ENCODE results near the gene EDEM3. TPM values are rescaled to one million over a fixed set of nuclear protein-coding genes. Genes with fewer than 3 reads are reported as not detected.

EDEM3 gene
- total and polyA plus RNA-seq, 4 donors: 11.7 to 53.8 (median 23.7) TPM

GRCh38 chr1:184745929-184746638 is 8.6 kb downstream of the EDEM3 start:
- no peak for TF ChIP-seq FOXA2 (IDR thresholded peaks at IDR 0.05)
- TF ChIP-seq SP1 (IDR thresholded peaks at IDR 0.05): peak; percentile 18
- TF ChIP-seq RXRA (IDR thresholded peaks at IDR 0.05): peak; percentile 32 to 57
- no peak for TF ChIP-seq JUND (IDR thresholded peaks at IDR 0.05)
- TF ChIP-seq ATF3 (IDR thresholded peaks at IDR 0.05): peak; percentile 20
- peaks cover 3 to 16% (median 11%) of the 10 kb centered on the region in 4 donors for H3K4me1 ChIP-seq (ENCODE audit: control insufficient read depth in 4 of 4, insufficient read depth in 4 of 4, low read length in 3 of 4)
- DNase-seq (ENCODE audit: low spot score): no peak
- H3K9ac ChIP-seq (ENCODE audit: low read depth in 1 of 2, low read length in 2 of 2): no peak overlapping the region
- no peak overlapping the region for H3K27ac ChIP-seq (ENCODE audit: low read depth in 1 of 2, low read length in 2 of 2)
- H3K9me3 ChIP-seq (ENCODE audit: control insufficient read depth in 4 of 4, low read length in 3 of 4): no peaks in the 10 kb centered on the region
- WGBS: 30% methylated on average over 4 of the region's 4 CpGs
- peaks cover 0 to 2% (median 0%) of the 10 kb centered on the region in 4 donors for H3K36me3 ChIP-seq (ENCODE audit: control insufficient read depth in 4 of 4, insufficient read depth in 3 of 4, low read depth in 1 of 4, low read length in 3 of 4)
- H3K4me3 ChIP-seq (ENCODE audit: low read depth in 1 of 3, low read length in 3 of 3): no peak overlapping the region
- no peaks in the 10 kb centered on the region for H3K27me3 ChIP-seq (ENCODE audit: control insufficient read depth in 4 of 4, insufficient read depth in 4 of 4, low read length in 3 of 4)

DNA sequence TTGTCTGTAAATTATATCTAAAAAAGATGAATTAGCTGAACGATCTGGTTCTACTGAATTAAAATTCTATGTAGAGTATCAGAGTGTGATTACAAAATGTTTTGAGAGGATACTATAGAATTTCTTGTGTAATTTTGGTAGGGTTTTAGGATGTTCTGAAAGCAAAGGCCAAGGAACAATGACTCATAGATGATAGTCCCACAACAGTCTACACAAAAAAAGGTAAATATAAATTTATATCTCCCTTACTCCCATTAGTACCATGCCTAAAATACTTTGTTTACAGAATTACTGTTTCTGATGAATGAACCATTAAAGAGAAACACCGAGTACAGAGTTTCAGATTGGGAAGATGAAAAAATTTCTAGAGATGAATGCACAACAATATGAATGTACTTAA is 9.5 kb downstream of the EDEM3 start:
- no peak overlapping the region for H3K4me3 ChIP-seq (ENCODE audit: low read depth in 1 of 3, low read length in 3 of 3)
- TF ChIP-seq HNF4A (conservative IDR thresholded peaks at IDR 0.05) (no peak), EGR1 (IDR thresholded peaks at IDR 0.05; ENCODE audit: low read depth in 2 of 2) (no peak), HNF4G (IDR thresholded peaks at IDR 0.05) (no peak), SP1 (IDR thresholded peaks at IDR 0.05) (no peak), RXRA (IDR thresholded peaks at IDR 0.05) (no peak), GABPA (IDR thresholded peaks at IDR 0.05 in 1 of 2, conservative IDR thresholded peaks at IDR 0.05 in 1 of 2) (no peak), NR2F2 (IDR thresholded peaks at IDR 0.05) (no peak), YY1 (IDR thresholded peaks at IDR 0.05) (no peak), TAF1 (conservative IDR thresholded peaks at IDR 0.05) (no peak)
- TF ChIP-seq, protein P1, sequence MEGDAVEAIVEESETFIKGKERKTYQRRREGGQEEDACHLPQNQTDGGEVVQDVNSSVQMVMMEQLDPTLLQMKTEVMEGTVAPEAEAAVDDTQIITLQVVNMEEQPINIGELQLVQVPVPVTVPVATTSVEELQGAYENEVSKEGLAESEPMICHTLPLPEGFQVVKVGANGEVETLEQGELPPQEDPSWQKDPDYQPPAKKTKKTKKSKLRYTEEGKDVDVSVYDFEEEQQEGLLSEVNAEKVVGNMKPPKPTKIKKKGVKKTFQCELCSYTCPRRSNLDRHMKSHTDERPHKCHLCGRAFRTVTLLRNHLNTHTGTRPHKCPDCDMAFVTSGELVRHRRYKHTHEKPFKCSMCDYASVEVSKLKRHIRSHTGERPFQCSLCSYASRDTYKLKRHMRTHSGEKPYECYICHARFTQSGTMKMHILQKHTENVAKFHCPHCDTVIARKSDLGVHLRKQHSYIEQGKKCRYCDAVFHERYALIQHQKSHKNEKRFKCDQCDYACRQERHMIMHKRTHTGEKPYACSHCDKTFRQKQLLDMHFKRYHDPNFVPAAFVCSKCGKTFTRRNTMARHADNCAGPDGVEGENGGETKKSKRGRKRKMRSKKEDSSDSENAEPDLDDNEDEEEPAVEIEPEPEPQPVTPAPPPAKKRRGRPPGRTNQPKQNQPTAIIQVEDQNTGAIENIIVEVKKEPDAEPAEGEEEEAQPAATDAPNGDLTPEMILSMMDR (IDR thresholded peaks at IDR 0.05; ENCODE audit: low read depth, low read length, missing input control): no peak
- TF ChIP-seq, protein P2, sequence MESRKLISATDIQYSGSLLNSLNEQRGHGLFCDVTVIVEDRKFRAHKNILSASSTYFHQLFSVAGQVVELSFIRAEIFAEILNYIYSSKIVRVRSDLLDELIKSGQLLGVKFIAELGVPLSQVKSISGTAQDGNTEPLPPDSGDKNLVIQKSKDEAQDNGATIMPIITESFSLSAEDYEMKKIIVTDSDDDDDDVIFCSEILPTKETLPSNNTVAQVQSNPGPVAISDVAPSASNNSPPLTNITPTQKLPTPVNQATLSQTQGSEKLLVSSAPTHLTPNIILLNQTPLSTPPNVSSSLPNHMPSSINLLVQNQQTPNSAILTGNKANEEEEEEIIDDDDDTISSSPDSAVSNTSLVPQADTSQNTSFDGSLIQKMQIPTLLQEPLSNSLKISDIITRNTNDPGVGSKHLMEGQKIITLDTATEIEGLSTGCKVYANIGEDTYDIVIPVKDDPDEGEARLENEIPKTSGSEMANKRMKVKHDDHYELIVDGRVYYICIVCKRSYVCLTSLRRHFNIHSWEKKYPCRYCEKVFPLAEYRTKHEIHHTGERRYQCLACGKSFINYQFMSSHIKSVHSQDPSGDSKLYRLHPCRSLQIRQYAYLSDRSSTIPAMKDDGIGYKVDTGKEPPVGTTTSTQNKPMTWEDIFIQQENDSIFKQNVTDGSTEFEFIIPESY (IDR thresholded peaks at IDR 0.05): no peak
- TF ChIP-seq, protein P3, sequence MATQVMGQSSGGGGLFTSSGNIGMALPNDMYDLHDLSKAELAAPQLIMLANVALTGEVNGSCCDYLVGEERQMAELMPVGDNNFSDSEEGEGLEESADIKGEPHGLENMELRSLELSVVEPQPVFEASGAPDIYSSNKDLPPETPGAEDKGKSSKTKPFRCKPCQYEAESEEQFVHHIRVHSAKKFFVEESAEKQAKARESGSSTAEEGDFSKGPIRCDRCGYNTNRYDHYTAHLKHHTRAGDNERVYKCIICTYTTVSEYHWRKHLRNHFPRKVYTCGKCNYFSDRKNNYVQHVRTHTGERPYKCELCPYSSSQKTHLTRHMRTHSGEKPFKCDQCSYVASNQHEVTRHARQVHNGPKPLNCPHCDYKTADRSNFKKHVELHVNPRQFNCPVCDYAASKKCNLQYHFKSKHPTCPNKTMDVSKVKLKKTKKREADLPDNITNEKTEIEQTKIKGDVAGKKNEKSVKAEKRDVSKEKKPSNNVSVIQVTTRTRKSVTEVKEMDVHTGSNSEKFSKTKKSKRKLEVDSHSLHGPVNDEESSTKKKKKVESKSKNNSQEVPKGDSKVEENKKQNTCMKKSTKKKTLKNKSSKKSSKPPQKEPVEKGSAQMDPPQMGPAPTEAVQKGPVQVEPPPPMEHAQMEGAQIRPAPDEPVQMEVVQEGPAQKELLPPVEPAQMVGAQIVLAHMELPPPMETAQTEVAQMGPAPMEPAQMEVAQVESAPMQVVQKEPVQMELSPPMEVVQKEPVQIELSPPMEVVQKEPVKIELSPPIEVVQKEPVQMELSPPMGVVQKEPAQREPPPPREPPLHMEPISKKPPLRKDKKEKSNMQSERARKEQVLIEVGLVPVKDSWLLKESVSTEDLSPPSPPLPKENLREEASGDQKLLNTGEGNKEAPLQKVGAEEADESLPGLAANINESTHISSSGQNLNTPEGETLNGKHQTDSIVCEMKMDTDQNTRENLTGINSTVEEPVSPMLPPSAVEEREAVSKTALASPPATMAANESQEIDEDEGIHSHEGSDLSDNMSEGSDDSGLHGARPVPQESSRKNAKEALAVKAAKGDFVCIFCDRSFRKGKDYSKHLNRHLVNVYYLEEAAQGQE (IDR thresholded peaks at IDR 0.05): no peak
- no peaks in the 10 kb centered on the region for H3K27me3 ChIP-seq (ENCODE audit: control insufficient read depth in 4 of 4, insufficient read depth in 4 of 4, low read length in 3 of 4)
- H3K9ac ChIP-seq (ENCODE audit: low read depth in 1 of 2, low read length in 2 of 2): no peak overlapping the region
- H3K4me1 ChIP-seq (ENCODE audit: control insufficient read depth in 4 of 4, insufficient read depth in 4 of 4, low read length in 3 of 4): peaks cover 2 to 19% (median 12%) of the 10 kb centered on the region in 4 donors
- no peaks in the 10 kb centered on the region for H3K9me3 ChIP-seq (ENCODE audit: control insufficient read depth in 4 of 4, low read length in 3 of 4)
- 92% methylated on average over 2 of the region's 2 CpGs for WGBS
- H3K36me3 ChIP-seq (ENCODE audit: control insufficient read depth in 4 of 4, insufficient read depth in 3 of 4, low read depth in 1 of 4, low read length in 3 of 4): peaks cover 0 to 2% (median 0%) of the 10 kb centered on the region in 4 donors
- DNase-seq (ENCODE audit: low spot score): no peak
- H3K27ac ChIP-seq (ENCODE audit: low read depth in 1 of 2, low read length in 2 of 2): no peak overlapping the region

Data from liver (tissue), 9 donors.